ENCODE results near the gene MCCC2.

Gene MCCC2

GRCh38 chr5:71703941-71704340, 116.8 kb downstream of the MCCC2 start:
- Mint-ChIP-seq H3K4me3 (no peak overlapping the region), H3K9me3 (ENCODE audit: low read depth) (no peaks in the 10 kb centered on the region), H3K4me1 (ENCODE audit: low read depth) (no peaks in the 10 kb centered on the region), H3K36me3 (peaks cover 2% of the 10 kb centered on the region), H3K27me3 (peaks cover 5% of the 10 kb centered on the region), H3K27ac (no peak overlapping the region)

GRCh38 chr5:71705421-71705820, 118.3 kb downstream of the MCCC2 start:
- Mint-ChIP-seq H3K4me1 (ENCODE audit: low read depth) (no peaks in the 10 kb centered on the region), H3K27ac (no peak overlapping the region), H3K9me3 (ENCODE audit: low read depth) (no peaks in the 10 kb centered on the region), H3K27me3 (peaks cover 5% of the 10 kb centered on the region), H3K36me3 (no peaks in the 10 kb centered on the region), H3K4me3 (no peak overlapping the region)

- Mint-ChIP-seq H3K4me3 (no peak overlapping the region), H3K27ac (no peak overlapping the region), H3K27me3 (peaks cover 5% of the 10 kb centered on the region), H3K4me1 (ENCODE audit: low read depth) (no peaks in the 10 kb centered on the region), H3K9me3 (ENCODE audit: low read depth) (no peaks in the 10 kb centered on the region), H3K36me3 (no peaks in the 10 kb centered on the region)
Measured at GRCh38 chr5:71706906-71707305, 119.8 kb downstream of the MCCC2 start.
